ENCODE measurements around the gene GNB1L.

GNB1L gene

DNA sequence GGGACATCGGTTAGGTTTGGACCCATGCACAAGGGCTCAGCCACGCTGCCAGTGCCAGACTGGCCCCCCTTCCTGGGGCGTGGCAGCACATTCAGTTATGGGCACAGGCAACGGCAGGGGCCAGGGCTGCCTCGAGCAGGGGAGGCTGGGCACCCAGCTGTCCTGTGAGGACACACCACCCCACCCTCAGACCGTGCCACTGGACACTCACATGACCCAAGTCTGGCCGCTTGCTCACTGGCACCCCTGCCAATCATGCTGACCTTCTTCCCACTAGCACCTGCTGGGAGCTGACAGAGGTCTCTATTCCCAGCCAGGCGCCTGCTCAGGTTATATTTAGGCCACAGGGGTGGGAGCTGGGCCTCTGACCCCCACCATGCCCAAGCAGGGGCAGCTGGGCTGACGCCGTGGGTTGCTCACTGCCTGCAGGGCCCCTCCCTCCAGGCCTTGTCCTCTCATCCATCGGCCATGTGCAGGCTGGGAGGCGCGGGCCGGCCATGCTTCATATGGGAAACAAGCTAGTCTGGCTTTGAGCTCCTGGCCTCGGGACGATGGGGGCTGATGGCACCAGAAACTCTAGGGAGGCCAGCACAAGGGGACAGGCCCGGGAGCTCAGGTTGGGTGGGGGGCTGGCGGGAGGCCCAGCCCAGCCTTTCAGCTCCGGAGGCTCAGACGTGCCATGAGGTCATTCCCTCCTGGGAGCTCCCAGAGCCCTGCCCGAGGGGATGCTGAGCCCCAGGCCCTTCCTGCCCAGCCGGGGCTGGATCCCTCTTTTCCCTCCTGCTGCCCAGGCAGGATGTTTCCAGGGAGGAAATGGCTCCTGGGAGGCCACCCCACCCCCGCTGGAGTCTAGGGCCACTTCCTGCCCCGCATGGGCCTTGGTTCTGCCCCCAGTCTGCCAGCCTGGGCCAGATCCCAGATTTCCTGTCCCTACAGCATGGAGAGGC is 109.2 kb downstream of the GNB1L start:
- H4K20me1 ChIP-seq (ENCODE audit: insufficient read depth, low read length), result no peaks in the 10 kb centered on the region
- no peaks in the 10 kb centered on the region for H3K79me2 ChIP-seq (ENCODE audit: low read length)
- H3K4me2 ChIP-seq (ENCODE audit: low read length), result no peak overlapping the region
- TF ChIP-seq, protein P1, sequence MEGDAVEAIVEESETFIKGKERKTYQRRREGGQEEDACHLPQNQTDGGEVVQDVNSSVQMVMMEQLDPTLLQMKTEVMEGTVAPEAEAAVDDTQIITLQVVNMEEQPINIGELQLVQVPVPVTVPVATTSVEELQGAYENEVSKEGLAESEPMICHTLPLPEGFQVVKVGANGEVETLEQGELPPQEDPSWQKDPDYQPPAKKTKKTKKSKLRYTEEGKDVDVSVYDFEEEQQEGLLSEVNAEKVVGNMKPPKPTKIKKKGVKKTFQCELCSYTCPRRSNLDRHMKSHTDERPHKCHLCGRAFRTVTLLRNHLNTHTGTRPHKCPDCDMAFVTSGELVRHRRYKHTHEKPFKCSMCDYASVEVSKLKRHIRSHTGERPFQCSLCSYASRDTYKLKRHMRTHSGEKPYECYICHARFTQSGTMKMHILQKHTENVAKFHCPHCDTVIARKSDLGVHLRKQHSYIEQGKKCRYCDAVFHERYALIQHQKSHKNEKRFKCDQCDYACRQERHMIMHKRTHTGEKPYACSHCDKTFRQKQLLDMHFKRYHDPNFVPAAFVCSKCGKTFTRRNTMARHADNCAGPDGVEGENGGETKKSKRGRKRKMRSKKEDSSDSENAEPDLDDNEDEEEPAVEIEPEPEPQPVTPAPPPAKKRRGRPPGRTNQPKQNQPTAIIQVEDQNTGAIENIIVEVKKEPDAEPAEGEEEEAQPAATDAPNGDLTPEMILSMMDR (IDR thresholded peaks at IDR 0.05; ENCODE audit: low read depth, low read length), result no peak
- no peak for TF ChIP-seq EZH2phosphoT487 (IDR thresholded peaks at IDR 0.05; ENCODE audit: low read depth)
- H3K36me3 ChIP-seq (replicated peaks; ENCODE audit: low read depth, low read length), result no peaks in the 10 kb centered on the region
- no peaks in the 10 kb centered on the region for H3K9me3 ChIP-seq (ENCODE audit: insufficient read depth, low read length)
- H3K27me3 ChIP-seq (ENCODE audit: low read depth, low read length), result peaks cover 14% of the 10 kb centered on the region
- no peak overlapping the region for H2AFZ ChIP-seq (ENCODE audit: low read depth, low read length)
- no peak overlapping the region for H3K9ac ChIP-seq (ENCODE audit: low read length)
- H3K4me3 ChIP-seq (ENCODE audit: low read length), result no peak overlapping the region
- H3K27ac ChIP-seq (ENCODE audit: low read length), result no peak overlapping the region
- H3K4me1 ChIP-seq (ENCODE audit: low read length), result no peaks in the 10 kb centered on the region

DNA sequence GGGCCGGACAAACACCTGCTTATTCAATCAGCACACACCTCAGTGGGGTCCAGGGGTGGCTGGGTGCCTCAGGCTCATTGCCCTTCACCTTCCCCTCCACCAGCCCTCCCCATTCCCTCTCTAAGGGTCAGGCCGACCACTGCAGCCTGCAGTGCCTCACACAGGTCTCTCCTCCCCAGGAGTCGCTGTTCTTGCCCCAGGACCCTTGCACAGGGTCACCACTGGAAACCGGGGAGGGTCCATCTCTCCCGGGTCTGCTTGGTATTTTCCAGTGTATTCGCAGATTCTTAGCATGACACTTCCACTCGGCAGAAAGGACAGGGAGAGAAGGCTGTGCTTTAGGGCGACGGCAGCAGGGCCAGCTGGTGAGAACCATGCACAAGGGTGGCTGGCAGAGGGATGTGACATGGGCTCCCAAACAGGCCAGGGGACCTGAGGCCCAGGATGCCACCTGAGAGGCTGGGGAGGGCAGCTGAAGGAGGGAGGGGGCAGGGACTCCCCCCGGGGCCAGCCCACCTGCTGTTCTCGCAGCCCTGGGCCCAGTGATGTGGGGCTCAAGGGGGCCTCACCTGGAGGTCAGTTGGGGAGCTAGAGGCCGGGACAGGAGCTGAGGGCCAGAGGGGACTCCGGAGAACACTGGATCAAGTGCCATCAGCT is 110.2 kb downstream of the GNB1L start:
- Histone ChIP-seq H3K9ac (ENCODE audit: low read length) (no peak overlapping the region), H3K4me2 (ENCODE audit: low read length) (no peak overlapping the region), H3K4me3 (ENCODE audit: low read length) (no peak overlapping the region), H3K4me1 (ENCODE audit: low read length) (no peaks in the 10 kb centered on the region), H2AFZ (ENCODE audit: low read depth, low read length) (no peak overlapping the region), H3K79me2 (ENCODE audit: low read length) (no peaks in the 10 kb centered on the region), H3K27me3 (ENCODE audit: low read depth, low read length) (peaks cover 13% of the 10 kb centered on the region), H3K36me3 (replicated peaks; ENCODE audit: low read depth, low read length) (no peaks in the 10 kb centered on the region), H3K27ac (ENCODE audit: low read length) (no peak overlapping the region), H4K20me1 (ENCODE audit: insufficient read depth, low read length) (no peaks in the 10 kb centered on the region), H3K9me3 (ENCODE audit: insufficient read depth, low read length) (no peaks in the 10 kb centered on the region)
- no peak for TF ChIP-seq EZH2phosphoT487 (IDR thresholded peaks at IDR 0.05; ENCODE audit: low read depth)
- TF ChIP-seq, protein P1 (IDR thresholded peaks at IDR 0.05; ENCODE audit: low read depth, low read length), result no peak

DNA sequence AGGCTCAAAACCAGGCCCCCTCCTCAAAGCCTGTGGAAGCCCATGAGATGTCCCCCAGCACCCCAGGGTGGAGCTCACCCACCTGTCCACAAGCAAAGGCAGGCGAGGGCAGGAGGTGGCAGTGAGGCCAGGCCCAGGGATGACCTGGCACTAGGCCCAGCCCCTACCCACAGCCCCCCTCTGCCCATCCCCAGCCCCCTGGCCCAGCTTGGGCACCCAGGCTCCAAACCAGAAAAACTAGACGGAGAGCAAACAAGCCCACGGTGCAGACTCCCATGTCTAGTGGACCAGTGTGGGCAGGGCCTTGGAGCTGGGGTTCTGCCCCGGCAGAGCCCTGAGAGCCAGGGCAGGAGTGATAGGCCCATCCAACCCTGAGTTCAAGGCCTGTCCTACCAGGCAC is 111.0 kb downstream of the GNB1L start:
- Histone ChIP-seq H3K4me2 (ENCODE audit: low read length) (no peak overlapping the region), H4K20me1 (ENCODE audit: insufficient read depth, low read length) (no peaks in the 10 kb centered on the region), H3K4me3 (ENCODE audit: low read length) (no peak overlapping the region), H3K79me2 (ENCODE audit: low read length) (no peaks in the 10 kb centered on the region), H3K9ac (ENCODE audit: low read length) (no peak overlapping the region), H3K36me3 (replicated peaks; ENCODE audit: low read depth, low read length) (no peaks in the 10 kb centered on the region), H3K4me1 (ENCODE audit: low read length) (no peaks in the 10 kb centered on the region), H3K27ac (ENCODE audit: low read length) (no peak overlapping the region), H3K9me3 (ENCODE audit: insufficient read depth, low read length) (no peaks in the 10 kb centered on the region), H3K27me3 (ENCODE audit: low read depth, low read length) (peaks cover 5% of the 10 kb centered on the region; the same call in 1 of the 2 replicates), H2AFZ (ENCODE audit: low read depth, low read length) (no peak overlapping the region)
- TF ChIP-seq EZH2phosphoT487 (IDR thresholded peaks at IDR 0.05; ENCODE audit: low read depth), result no peak
- TF ChIP-seq, protein P1 (IDR thresholded peaks at IDR 0.05; ENCODE audit: low read depth, low read length), result no peak

DNA sequence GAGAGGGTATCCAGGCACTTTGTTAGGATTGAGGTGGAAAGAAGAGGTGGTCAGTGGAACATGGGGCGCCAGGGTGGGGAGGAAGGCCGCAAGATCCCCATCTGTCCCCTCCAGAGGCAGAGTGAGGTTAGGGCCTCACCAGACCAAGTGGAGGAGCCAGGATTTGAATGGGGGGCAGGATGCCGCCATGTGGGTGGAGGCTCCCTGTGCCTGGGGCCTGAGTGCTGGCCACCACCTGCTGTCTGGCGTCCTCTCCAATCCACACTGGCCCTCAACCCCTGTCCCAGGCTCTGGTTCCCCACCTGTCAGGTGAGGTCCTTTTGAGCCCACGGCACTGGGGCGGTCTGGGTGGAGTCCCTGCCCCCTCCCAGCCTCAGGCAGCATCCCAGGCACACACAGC is 111.6 kb downstream of the GNB1L start:
- Histone ChIP-seq H3K9ac (ENCODE audit: low read length) (no peak overlapping the region), H3K9me3 (ENCODE audit: insufficient read depth, low read length) (no peaks in the 10 kb centered on the region), H3K4me3 (ENCODE audit: low read length) (no peak overlapping the region), H4K20me1 (ENCODE audit: insufficient read depth, low read length) (no peaks in the 10 kb centered on the region), H3K4me2 (ENCODE audit: low read length) (no peak overlapping the region), H3K27me3 (ENCODE audit: low read depth, low read length) (no peaks in the 10 kb centered on the region), H3K79me2 (ENCODE audit: low read length) (no peaks in the 10 kb centered on the region), H3K27ac (ENCODE audit: low read length) (no peak overlapping the region), H3K4me1 (ENCODE audit: low read length) (no peaks in the 10 kb centered on the region), H3K36me3 (replicated peaks; ENCODE audit: low read depth, low read length) (no peaks in the 10 kb centered on the region), H2AFZ (ENCODE audit: low read depth, low read length) (no peak overlapping the region)
- TF ChIP-seq EZH2phosphoT487 (IDR thresholded peaks at IDR 0.05; ENCODE audit: low read depth), result no peak
- TF ChIP-seq, protein P1 (IDR thresholded peaks at IDR 0.05; ENCODE audit: low read depth, low read length), result no peak
